MM.1S (cell line): Measurements from ENCODE around the gene DGCR8.

Source experiments
- CTCF ChIP-seq: fragments of 300-600 bp; sonication (generic); IDR thresholded peaks from 2 replicates; pipeline ENCODE4 v1.5.1; 2016; ENCODE audit warnings: antibody characterized with exemption, low read length, mixed read lengths
- EZH2phosphoT487 ChIP-seq: fragments of 300-600 bp; sonication (generic); IDR thresholded peaks from 2 replicates; pipeline ENCODE4 v1.6.1; 2018; ENCODE audit warnings: antibody characterized with exemption, low read length

GRCh38 chr22:20137671-20138416, 57.8 kb downstream of the DGCR8 start:
- TF ChIP-seq CTCF (no peak), EZH2phosphoT487 (no peak)
